ENCODE results near the gene SC5D.

SC5D gene

DNA sequence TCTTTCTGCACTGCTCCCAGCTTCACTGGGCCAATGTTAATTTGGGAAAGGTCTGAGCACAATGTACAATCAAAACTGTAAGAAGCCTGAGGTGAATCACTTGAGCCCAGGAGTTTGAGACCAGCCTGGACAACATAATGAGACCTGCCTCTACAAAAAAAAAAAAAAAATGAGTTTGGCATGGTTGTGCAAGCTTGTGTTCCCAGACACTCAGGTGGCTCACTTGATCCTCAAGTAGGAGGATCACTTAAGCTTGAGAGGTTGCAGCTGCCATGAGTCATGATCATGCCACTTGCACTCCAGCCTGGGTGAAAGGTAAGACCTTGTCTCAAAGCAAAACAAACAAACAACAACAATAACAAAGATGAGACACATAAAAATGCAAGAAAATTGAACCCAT, 38.6 kb upstream of the SC5D start:
- TF ChIP-seq, protein P1, sequence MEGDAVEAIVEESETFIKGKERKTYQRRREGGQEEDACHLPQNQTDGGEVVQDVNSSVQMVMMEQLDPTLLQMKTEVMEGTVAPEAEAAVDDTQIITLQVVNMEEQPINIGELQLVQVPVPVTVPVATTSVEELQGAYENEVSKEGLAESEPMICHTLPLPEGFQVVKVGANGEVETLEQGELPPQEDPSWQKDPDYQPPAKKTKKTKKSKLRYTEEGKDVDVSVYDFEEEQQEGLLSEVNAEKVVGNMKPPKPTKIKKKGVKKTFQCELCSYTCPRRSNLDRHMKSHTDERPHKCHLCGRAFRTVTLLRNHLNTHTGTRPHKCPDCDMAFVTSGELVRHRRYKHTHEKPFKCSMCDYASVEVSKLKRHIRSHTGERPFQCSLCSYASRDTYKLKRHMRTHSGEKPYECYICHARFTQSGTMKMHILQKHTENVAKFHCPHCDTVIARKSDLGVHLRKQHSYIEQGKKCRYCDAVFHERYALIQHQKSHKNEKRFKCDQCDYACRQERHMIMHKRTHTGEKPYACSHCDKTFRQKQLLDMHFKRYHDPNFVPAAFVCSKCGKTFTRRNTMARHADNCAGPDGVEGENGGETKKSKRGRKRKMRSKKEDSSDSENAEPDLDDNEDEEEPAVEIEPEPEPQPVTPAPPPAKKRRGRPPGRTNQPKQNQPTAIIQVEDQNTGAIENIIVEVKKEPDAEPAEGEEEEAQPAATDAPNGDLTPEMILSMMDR (IDR thresholded peaks at IDR 0.05; ENCODE audit: low read depth, low read length), result no peak

DNA sequence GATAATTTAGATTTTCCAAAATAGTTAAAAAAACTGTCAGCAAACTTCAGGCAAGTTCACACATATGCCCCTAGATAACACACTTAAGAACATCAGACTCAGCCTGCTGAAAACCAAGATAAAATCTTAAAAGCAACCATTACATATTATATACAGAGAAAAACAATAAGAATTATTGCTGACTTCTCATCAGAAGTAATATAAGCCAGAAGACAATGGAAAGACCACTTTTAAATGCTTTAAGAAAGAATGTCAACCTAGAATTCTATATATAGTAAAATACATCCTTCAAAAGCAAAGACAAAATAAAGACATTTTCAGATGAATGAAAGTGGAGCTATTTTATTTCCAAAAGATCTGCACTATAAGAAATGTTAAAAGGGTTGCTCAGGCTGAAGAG, 37.8 kb upstream of the SC5D start:
- no peak overlapping the region for H3K4me3 ChIP-seq (ENCODE audit: low read depth, low read length)
- TF ChIP-seq, protein P1 (IDR thresholded peaks at IDR 0.05; ENCODE audit: low read depth, low read length), result no peak

More for the DNA sequence above, 38.6 kb upstream of the SC5D start:
- no peak overlapping the region for H3K4me3 ChIP-seq (ENCODE audit: low read depth, low read length)

DNA sequence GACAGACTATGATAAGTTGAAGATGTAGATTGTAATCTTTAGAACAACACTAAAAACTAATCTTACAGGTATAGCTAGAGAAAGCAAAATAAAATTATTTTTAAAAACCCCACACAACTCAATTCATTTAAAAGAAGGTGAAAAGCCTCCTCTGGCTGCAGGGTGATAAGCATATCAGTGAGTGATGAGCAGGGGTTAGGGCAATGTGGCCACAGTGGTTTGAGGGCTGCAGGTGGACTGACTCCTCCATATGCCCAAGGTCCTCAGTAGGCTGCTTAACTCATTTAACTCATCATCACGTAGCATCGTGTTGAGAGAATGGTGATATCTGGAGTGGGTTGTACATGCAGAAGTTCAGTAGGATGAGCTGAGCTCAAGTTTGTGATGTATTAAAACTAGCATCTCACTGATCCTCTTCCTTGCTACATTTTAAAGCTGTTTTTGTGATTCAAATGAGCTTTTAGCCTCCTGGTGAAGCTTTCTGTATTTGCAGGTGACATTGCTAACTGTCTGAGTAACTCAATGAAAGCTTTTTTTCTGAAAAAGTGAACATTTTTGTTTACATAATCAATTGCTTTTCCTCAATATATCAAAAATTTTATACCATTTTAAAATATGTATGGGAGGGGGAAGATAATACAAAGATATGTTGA, 37.0 kb upstream of the SC5D start:
- no peak overlapping the region for H3K4me3 ChIP-seq (ENCODE audit: low read depth, low read length)

DNA sequence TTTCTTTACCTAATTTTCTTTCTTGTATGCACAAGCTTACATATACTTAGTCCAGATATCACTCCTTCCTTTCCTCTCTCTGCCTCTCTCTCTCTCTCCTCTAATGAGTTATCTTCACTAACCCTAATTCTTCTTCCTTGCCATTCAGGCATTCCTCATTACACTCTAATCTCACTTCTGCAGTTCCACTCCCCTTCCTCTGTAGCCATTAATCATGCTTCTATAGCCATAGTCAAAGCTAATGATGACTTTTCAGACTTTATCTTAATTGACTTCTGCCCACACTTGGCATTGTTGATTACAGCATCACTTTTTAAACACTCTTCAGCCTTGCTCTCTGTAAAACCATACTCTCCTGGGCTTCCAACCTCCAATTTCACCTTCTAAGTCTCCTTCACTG, 35.3 kb upstream of the SC5D start:
- TF ChIP-seq, protein P1 (IDR thresholded peaks at IDR 0.05; ENCODE audit: low read depth, low read length), result no peak
- H3K4me3 ChIP-seq (ENCODE audit: low read depth, low read length), result no peak overlapping the region

More for the DNA sequence above, 37.0 kb upstream of the SC5D start:
- TF ChIP-seq, protein P1 (IDR thresholded peaks at IDR 0.05; ENCODE audit: low read depth, low read length), result no peak

DNA sequence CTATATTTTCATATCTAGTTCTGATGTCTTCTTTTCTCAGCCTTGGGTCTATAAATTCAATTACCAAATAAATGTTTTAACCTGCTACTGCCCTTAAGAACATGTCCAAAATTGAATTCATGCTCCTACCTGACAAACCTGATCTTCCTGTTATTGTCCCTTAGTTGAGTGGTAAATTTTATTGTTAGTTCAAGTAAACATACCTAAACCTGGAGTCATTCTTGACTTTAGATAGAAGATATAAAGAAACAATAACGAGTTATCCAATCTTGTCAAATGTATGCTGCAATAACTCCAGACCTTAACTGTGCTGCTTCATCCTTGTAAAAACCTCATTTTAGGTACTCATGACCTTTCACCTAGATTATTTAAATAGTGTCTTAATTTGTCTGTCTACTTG, 34.6 kb upstream of the SC5D start:
- TF ChIP-seq, protein P1 (IDR thresholded peaks at IDR 0.05; ENCODE audit: low read depth, low read length), result no peak
- H3K4me3 ChIP-seq (ENCODE audit: low read depth, low read length), result no peak overlapping the region

DNA sequence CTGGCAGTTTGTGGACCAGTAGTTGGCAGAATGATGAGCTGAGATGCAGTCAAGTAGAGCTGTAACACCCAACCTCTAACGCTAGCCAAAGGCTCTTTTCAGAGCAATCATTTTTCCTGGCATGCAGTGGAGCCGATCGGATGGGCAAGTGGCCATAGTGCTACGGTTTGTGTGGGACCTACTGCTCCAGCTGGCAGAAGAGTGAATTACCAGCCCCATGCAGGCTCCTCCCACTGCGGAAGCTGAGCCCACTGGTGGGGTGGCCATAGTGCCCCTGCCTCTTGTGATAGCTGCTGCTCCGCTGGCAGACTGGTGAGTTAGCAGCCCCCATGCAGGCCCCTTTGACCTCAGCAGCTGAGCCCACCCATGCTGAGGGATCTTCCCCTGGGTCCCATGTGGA, 27.0 kb upstream of the SC5D start:
- H3K4me3 ChIP-seq (ENCODE audit: low read depth, low read length), result no peak overlapping the region
- TF ChIP-seq, protein P1 (IDR thresholded peaks at IDR 0.05; ENCODE audit: low read depth, low read length), result no peak

DNA sequence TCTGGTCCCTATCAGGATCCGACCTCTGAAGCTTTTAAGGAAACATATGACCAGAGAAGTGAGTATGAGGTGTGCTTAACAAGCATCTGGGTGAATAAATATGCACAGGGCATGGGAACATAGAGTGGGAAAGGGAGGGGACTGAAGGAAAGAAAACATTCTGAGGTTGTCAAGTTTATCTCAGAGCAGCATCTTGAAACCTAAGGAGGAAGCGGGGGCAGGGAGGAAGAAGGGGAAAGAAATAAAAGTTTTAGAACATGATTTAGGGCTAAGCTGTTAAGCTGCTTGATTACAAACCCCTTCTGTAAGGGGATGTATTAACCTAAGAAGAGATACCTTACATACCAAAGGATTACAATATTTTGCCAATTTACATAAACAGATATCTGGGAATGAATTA, 24.0 kb upstream of the SC5D start:
- TF ChIP-seq, protein P1 (IDR thresholded peaks at IDR 0.05; ENCODE audit: low read depth, low read length), result no peak
- H3K4me3 ChIP-seq (ENCODE audit: low read depth, low read length), result no peak overlapping the region

Measured in WI38 (cell line).